AG09319 (cell line): ENCODE data around the gene HIPK2.

Experiments
- DNase-seq: peaks from one replicate; pipeline ENCODE4 v3.0.0-alpha.2; 2010; ENCODE audit warnings: low read depth; ENCODE audit errors: extremely low read depth
- TF ChIP-seq, protein P1 (sequence below): IDR thresholded peaks from 2 replicates; pipeline ENCODE4 v1.5.1; 2011; ENCODE audit warnings: low read depth, mild to moderate bottlenecking, inconsistent platforms, low read length, moderate library complexity

Gene HIPK2

DNA sequence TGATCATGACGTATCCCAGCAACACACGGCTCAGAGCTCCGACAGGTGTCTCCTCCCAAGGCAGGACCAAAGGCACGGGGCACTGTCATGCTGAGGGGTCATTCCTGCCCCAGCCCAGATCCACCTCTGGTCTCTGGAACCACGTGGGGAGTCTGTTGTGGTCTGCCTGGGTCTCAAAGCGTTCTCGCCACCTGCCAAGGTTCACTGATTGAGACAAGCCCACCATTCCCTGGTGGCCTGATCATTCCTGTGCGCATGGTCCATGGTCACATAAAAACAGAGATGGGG is 83.5 kb downstream of the HIPK2 start:
- TF ChIP-seq, protein P1, sequence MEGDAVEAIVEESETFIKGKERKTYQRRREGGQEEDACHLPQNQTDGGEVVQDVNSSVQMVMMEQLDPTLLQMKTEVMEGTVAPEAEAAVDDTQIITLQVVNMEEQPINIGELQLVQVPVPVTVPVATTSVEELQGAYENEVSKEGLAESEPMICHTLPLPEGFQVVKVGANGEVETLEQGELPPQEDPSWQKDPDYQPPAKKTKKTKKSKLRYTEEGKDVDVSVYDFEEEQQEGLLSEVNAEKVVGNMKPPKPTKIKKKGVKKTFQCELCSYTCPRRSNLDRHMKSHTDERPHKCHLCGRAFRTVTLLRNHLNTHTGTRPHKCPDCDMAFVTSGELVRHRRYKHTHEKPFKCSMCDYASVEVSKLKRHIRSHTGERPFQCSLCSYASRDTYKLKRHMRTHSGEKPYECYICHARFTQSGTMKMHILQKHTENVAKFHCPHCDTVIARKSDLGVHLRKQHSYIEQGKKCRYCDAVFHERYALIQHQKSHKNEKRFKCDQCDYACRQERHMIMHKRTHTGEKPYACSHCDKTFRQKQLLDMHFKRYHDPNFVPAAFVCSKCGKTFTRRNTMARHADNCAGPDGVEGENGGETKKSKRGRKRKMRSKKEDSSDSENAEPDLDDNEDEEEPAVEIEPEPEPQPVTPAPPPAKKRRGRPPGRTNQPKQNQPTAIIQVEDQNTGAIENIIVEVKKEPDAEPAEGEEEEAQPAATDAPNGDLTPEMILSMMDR, result no peak
- no peak for DNase-seq

- TF ChIP-seq, protein P1, result no peak
- no peak for DNase-seq
These were observed 84.0 kb downstream of the HIPK2 start for GRCh38 chr7:139693651-139694388.

GRCh38 chr7:139692723-139693122 is 85.1 kb downstream of the HIPK2 start:
- TF ChIP-seq, protein P1, result no peak
- DNase-seq, result no peak

GRCh38 chr7:139691253-139691781 is 86.5 kb downstream of the HIPK2 start:
- TF ChIP-seq, protein P1, result no peak
- DNase-seq, result no peak

DNA sequence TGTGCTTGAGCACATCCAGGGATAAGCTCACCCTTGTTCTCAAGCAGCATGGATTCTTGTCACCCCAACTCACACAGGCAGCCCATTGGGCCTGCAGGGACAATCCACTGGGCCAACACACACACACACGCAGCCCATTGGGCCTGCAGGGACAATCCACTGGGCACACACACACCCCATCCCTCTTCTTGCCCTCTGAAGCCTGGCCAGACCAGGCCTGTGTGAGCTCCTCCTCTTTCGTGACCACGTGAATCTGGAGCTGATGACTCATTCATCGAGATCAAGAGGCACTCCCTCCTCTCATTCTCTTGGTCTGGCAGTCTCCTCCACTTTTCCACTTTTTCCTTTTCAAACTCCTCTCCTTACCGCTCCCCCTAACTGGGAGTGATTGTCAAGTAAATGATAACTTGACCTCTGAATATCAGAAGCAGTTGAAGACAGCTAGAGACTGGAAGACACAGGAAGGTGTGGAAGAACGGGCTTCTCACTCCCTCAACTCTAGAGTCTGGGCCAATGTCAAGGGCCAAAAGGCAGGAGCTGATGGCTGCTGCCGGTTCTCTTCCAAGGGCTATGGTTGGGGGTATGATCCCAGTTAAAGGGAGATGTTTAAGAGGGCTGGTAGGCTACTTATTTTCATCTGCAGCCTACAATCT is 89.7 kb downstream of the HIPK2 start:
- TF ChIP-seq, protein P1, result no peak
- no peak for DNase-seq

DNA sequence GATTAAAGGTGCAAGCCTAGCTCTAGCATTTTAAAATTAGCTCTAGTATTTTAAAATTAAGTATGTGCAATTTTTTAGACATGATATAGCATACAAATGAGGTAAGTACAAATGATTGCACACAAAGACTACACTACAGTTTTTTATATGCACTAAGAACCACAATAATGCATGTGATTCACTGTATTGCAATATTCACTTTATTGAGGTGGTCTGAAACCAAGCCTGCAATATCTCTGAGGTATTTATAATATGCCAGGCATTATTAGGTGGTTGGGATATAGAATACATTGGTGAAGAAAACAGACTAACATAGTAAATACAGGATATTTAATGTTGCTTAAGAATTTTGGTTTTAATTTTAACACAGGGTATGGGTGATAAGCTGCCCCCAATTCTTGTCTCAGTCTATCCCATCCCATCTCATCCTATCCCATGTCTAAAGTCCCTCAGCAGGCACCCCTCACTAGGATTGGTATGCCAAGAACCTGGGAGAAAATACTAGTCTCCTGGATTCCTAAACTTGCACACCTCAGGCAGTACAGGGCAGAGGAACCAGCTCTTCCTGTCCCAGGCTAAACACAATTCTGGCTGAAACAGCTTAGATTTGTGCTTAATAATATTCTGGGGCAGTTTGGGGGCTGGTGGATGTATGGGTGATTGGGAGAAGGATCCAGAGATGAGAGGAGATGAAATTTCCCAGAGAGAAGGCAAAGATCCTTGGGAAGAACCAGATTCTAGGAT is 90.4 kb downstream of the HIPK2 start:
- TF ChIP-seq, protein P1, result no peak
- DNase-seq, result no peak
